GM23338 (cell line): ENCODE results near the gene AOPEP. TPM values are rescaled to one million over a fixed set of nuclear protein-coding genes. Genes with fewer than 3 reads are reported as not detected.

Experiments used
- ATAC-seq: fragments of 200-7000 bp; cut with Tn5 transposase; 3 replicates; pipeline ENCODE4 v1.9.1; 2020
- DNase-seq: peaks from one replicate; pipeline ENCODE4 v3.0.0-alpha.2; 2015; ENCODE audit warnings: low spot score
- H2AFZ ChIP-seq: fragments of 200-600 bp; sonication (generic); 2 replicates; pipeline ENCODE4 v1.8.0; 2016; ENCODE audit warnings: antibody characterized with exemption, mild to moderate bottlenecking, moderate library complexity
- H3F3A ChIP-seq: fragments of 200-600 bp; sonication (generic); replicated peaks from 2 replicates; pipeline ENCODE4 v1.8.0; 2017; ENCODE audit warnings: antibody characterized with exemption, mixed run types, low read depth
- H3K27ac ChIP-seq: fragments of 200-600 bp; sonication (generic); 2 replicates; pipeline ENCODE4 v1.6.1; 2016; ENCODE audit warnings: low read depth
- H3K27me3 ChIP-seq: fragments of 200-600 bp; sonication (generic); 2 replicates; pipeline ENCODE4 v1.8.0; 2016; ENCODE audit warnings: mild to moderate bottlenecking, mixed run types, moderate library complexity; ENCODE audit not compliant: insufficient read depth
- H3K36me3 ChIP-seq: fragments of 200-600 bp; sonication (generic); 2 replicates; pipeline ENCODE4 v1.8.0; 2016; ENCODE audit warnings: mild to moderate bottlenecking; ENCODE audit not compliant: insufficient read depth
- H3K4me1 ChIP-seq: fragments of 200-600 bp; sonication (generic); 2 replicates; pipeline ENCODE4 v1.8.0; 2016; ENCODE audit warnings: mild to moderate bottlenecking, moderate library complexity; ENCODE audit not compliant: insufficient read depth
- H3K4me2 ChIP-seq: fragments of 200-600 bp; sonication (generic); 2 replicates; pipeline ENCODE4 v1.7.1; 2017; ENCODE audit warnings: mixed run types
- H3K4me3 ChIP-seq: fragments of 200-600 bp; sonication (generic); 2 replicates; pipeline ENCODE4 v1.6.1; 2016; ENCODE audit warnings: mixed run types
- H3K79me2 ChIP-seq: fragments of 200-600 bp; sonication (generic); replicated peaks from 2 replicates; pipeline ENCODE4 v1.8.0; 2017; ENCODE audit warnings: mild to moderate bottlenecking; ENCODE audit not compliant: insufficient read depth
- H3K9me2 ChIP-seq: fragments of 200-600 bp; sonication (generic); 2 replicates; pipeline ENCODE4 v1.8.0; 2017; ENCODE audit not compliant: insufficient read depth
- H4K20me1 ChIP-seq: fragments of 200-600 bp; sonication (generic); replicated peaks from 2 replicates; pipeline ENCODE4 v1.8.0; 2017; ENCODE audit warnings: mild to moderate bottlenecking; ENCODE audit not compliant: insufficient read depth
- H3K27ac Mint-ChIP-seq: 2 replicates; pipeline ENCODE4 v1.8.0; 2020; ENCODE audit warnings: inconsistent platforms, mild to moderate bottlenecking, moderate library complexity, mixed read lengths
- H3K27me3 Mint-ChIP-seq: 3 replicates; pipeline ENCODE4 v1.8.0; 2022; ENCODE audit warnings: low read depth, mild to moderate bottlenecking, moderate library complexity, mixed read lengths, inconsistent platforms; ENCODE audit not compliant: insufficient read depth, poor library complexity
- H3K36me3 Mint-ChIP-seq: 3 replicates; pipeline ENCODE4 v1.8.0; 2021; ENCODE audit warnings: low read depth, mild to moderate bottlenecking, inconsistent platforms, moderate library complexity, mixed read lengths
- H3K4me1 Mint-ChIP-seq: 3 replicates; pipeline ENCODE4 v1.8.0; 2020; ENCODE audit warnings: mild to moderate bottlenecking, inconsistent platforms, mixed read lengths
- H3K4me3 Mint-ChIP-seq: 3 replicates; pipeline ENCODE4 v1.8.0; 2021; ENCODE audit warnings: moderate library complexity, mild to moderate bottlenecking, inconsistent platforms, mixed read lengths
- H3K9me3 Mint-ChIP-seq: 3 replicates; pipeline ENCODE4 v1.8.0; 2020; ENCODE audit warnings: moderate library complexity, mild to moderate bottlenecking, inconsistent platforms, mixed read lengths
- CREB1 ChIP-seq: fragments of 250-450 bp; sonication (Bioruptor Pico); IDR thresholded peaks from 2 replicates; pipeline ENCODE4 v1.5.0; 2020; ENCODE audit warnings: low read depth, mild to moderate bottlenecking, moderate library complexity
- EZH2 ChIP-seq: fragments of 200-600 bp; sonication (generic); IDR thresholded peaks from one replicate; pipeline ENCODE4 v1.8.0; 2017; ENCODE audit warnings: antibody characterized with exemption, mild to moderate bottlenecking, low read depth; ENCODE audit not compliant: unreplicated experiment
- EZH2phosphoT487 ChIP-seq: fragments of 200-600 bp; sonication (generic); IDR thresholded peaks from one replicate; pipeline ENCODE4 v1.8.1; 2018; ENCODE audit warnings: antibody characterized with exemption; ENCODE audit not compliant: unreplicated experiment
- JUNB ChIP-seq: IDR thresholded peaks from one replicate; pipeline ENCODE4 v1.6.1; 2016; ENCODE audit warnings: antibody characterized with exemption; ENCODE audit not compliant: unreplicated experiment
- NANOG ChIP-seq: IDR thresholded peaks from 2 replicates; pipeline ENCODE4 v1.6.1; 2016; ENCODE audit warnings: antibody characterized with exemption, borderline replicate concordance
- POLR2AphosphoS5 ChIP-seq: IDR thresholded peaks from 2 replicates; pipeline ENCODE4 v1.6.1; 2016; ENCODE audit warnings: antibody characterized with exemption, low read depth
- STAT1 ChIP-seq: IDR thresholded peaks from one replicate; pipeline ENCODE4 v1.6.1; 2016; ENCODE audit warnings: antibody characterized with exemption; ENCODE audit not compliant: unreplicated experiment
- polyA plus RNA-seq: library from polyadenylated mRNA; unstranded; fragments of >200 nt; fragmentation: Nextera tagmentation; extraction: Ambion mirVana; gene quantifications from 2 replicates; pipeline ENCODE4 v1.2.1, GENCODE V29; 2016
- total RNA-seq: library from RNA; depleted of rRNA; stranded (reverse); fragments of >200 nt; shearing (Covaris generic); gene quantifications from 2 replicates; pipeline ENCODE4 v1.2.3, GENCODE V29; 2014
- TF ChIP-seq, protein P1 (sequence below): fragments of 250-450 bp; sonication (Bioruptor Pico); IDR thresholded peaks from 2 replicates; pipeline ENCODE4 v1.5.0; 2020; ENCODE audit warnings: mild to moderate bottlenecking, moderate library complexity
- TF ChIP-seq, protein P2 (sequence below): IDR thresholded peaks from one replicate; pipeline ENCODE4 v1.6.1; 2018; ENCODE audit warnings: antibody characterized with exemption; ENCODE audit not compliant: unreplicated experiment

The AOPEP gene
- total and polyA plus RNA-seq, 2 experiments from 2014 or later, result 7.0 to 16.5 TPM

DNA sequence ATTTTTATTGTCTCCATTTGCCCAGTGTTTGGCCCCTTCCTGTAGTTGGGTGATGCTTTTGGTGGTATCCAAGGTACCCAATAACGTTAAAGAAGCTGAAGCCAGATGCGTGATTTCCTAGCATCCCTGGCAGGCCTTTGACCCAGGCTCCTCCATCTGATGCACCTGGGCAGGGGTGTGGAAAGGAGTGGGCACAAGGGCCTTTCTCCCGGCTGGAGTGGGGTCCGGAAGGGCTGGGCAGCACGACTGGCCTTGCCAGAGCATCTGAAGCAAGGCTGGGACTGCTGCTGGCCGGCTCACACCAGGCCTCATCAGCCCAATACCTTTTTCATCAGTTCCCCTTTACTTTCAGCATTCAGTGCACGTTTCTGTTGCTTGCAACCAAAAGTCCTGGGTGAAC lies 370.8 kb downstream of the AOPEP start:
- Histone ChIP-seq H3K27me3 (no peaks in the 10 kb centered on the region), H3K4me3 (no peak overlapping the region), H3K9me2 (no peaks in the 10 kb centered on the region), H3K4me2 (no peak overlapping the region), H3K79me2 (no peaks in the 10 kb centered on the region), H4K20me1 (no peaks in the 10 kb centered on the region), H3K27ac (no peak overlapping the region), H3F3A (no peaks in the 10 kb centered on the region), H3K4me1 (no peaks in the 10 kb centered on the region), H3K36me3 (no peaks in the 10 kb centered on the region), H2AFZ (no peak overlapping the region)
- TF ChIP-seq, protein P1, sequence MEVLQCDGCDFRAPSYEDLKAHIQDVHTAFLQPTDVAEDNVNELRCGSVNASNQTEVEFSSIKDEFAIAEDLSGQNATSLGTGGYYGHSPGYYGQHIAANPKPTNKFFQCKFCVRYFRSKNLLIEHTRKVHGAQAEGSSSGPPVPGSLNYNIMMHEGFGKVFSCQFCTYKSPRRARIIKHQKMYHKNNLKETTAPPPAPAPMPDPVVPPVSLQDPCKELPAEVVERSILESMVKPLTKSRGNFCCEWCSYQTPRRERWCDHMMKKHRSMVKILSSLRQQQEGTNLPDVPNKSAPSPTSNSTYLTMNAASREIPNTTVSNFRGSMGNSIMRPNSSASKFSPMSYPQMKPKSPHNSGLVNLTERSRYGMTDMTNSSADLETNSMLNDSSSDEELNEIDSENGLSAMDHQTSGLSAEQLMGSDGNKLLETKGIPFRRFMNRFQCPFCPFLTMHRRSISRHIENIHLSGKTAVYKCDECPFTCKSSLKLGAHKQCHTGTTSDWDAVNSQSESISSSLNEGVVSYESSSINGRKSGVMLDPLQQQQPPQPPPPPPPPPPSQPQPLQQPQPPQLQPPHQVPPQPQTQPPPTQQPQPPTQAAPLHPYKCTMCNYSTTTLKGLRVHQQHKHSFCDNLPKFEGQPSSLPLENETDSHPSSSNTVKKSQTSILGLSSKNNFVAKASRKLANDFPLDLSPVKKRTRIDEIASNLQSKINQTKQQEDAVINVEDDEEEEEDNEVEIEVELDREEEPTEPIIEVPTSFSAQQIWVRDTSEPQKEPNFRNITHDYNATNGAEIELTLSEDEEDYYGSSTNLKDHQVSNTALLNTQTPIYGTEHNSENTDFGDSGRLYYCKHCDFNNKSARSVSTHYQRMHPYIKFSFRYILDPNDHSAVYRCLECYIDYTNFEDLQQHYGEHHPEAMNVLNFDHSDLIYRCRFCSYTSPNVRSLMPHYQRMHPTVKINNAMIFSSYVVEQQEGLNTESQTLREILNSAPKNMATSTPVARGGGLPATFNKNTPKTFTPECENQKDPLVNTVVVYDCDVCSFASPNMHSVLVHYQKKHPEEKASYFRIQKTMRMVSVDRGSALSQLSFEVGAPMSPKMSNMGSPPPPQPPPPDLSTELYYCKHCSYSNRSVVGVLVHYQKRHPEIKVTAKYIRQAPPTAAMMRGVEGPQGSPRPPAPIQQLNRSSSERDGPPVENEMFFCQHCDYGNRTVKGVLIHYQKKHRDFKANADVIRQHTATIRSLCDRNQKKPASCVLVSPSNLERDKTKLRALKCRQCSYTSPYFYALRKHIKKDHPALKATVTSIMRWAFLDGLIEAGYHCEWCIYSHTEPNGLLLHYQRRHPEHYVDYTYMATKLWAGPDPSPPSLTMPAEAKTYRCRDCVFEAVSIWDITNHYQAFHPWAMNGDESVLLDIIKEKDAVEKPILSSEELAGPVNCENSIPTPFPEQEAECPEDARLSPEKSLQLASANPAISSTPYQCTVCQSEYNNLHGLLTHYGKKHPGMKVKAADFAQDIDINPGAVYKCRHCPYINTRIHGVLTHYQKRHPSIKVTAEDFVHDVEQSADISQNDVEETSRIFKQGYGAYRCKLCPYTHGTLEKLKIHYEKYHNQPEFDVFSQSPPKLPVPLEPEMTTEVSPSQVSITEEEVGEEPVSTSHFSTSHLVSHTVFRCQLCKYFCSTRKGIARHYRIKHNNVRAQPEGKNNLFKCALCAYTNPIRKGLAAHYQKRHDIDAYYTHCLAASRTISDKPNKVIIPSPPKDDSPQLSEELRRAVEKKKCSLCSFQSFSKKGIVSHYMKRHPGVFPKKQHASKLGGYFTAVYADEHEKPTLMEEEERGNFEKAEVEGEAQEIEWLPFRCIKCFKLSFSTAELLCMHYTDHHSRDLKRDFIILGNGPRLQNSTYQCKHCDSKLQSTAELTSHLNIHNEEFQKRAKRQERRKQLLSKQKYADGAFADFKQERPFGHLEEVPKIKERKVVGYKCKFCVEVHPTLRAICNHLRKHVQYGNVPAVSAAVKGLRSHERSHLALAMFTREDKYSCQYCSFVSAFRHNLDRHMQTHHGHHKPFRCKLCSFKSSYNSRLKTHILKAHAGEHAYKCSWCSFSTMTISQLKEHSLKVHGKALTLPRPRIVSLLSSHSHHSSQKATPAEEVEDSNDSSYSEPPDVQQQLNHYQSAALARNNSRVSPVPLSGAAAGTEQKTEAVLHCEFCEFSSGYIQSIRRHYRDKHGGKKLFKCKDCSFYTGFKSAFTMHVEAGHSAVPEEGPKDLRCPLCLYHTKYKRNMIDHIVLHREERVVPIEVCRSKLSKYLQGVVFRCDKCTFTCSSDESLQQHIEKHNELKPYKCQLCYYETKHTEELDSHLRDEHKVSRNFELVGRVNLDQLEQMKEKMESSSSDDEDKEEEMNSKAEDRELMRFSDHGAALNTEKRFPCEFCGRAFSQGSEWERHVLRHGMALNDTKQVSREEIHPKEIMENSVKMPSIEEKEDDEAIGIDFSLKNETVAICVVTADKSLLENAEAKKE (CRISPR knock-in tag), result no peak
- TF ChIP-seq POLR2AphosphoS5, result no peak
- TF ChIP-seq STAT1, result no peak
- TF ChIP-seq, protein P2, sequence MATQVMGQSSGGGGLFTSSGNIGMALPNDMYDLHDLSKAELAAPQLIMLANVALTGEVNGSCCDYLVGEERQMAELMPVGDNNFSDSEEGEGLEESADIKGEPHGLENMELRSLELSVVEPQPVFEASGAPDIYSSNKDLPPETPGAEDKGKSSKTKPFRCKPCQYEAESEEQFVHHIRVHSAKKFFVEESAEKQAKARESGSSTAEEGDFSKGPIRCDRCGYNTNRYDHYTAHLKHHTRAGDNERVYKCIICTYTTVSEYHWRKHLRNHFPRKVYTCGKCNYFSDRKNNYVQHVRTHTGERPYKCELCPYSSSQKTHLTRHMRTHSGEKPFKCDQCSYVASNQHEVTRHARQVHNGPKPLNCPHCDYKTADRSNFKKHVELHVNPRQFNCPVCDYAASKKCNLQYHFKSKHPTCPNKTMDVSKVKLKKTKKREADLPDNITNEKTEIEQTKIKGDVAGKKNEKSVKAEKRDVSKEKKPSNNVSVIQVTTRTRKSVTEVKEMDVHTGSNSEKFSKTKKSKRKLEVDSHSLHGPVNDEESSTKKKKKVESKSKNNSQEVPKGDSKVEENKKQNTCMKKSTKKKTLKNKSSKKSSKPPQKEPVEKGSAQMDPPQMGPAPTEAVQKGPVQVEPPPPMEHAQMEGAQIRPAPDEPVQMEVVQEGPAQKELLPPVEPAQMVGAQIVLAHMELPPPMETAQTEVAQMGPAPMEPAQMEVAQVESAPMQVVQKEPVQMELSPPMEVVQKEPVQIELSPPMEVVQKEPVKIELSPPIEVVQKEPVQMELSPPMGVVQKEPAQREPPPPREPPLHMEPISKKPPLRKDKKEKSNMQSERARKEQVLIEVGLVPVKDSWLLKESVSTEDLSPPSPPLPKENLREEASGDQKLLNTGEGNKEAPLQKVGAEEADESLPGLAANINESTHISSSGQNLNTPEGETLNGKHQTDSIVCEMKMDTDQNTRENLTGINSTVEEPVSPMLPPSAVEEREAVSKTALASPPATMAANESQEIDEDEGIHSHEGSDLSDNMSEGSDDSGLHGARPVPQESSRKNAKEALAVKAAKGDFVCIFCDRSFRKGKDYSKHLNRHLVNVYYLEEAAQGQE, result no peak
- TF ChIP-seq NANOG, result no peak
- no peak for TF ChIP-seq CREB1 (CRISPR knock-in tag)
- no peak for TF ChIP-seq EZH2phosphoT487
- no peak for TF ChIP-seq JUNB
- no peak for TF ChIP-seq EZH2
- peaks cover 9% of the 10 kb centered on the region for H3K27me3 Mint-ChIP-seq
- peaks cover 37% of the 10 kb centered on the region for H3K4me1 Mint-ChIP-seq
- DNase-seq (no peak), ATAC-seq (no peak)
- H3K36me3 Mint-ChIP-seq, result peaks cover 9% of the 10 kb centered on the region; the same call in 2 of the 3 replicates
- no peak overlapping the region for H3K4me3 Mint-ChIP-seq
- no peaks in the 10 kb centered on the region for H3K9me3 Mint-ChIP-seq
- no peak overlapping the region for H3K27ac Mint-ChIP-seq
